PC-9 (cell line): Measurements from ENCODE around the gene WNT8B. TPM values are rescaled to one million over a fixed set of nuclear protein-coding genes. Genes with fewer than 3 reads are reported as not detected.

Experiments used
- BruUV-seq: library from RNA; stranded (reverse); fragments of 400-500 nt; replicated peaks from 2 replicates; lab custom pipeline; 2021; lab: Mats Ljungman, UMichigan
- CTCF ChIA-PET: fragments of 300-600 bp; sonication (Branson Sonifier 250); formaldehyde crosslinking; loops from one replicate; lab custom pipeline; 2022; ENCODE audit warnings: antibody characterized with exemption; lab: Charles Lee
- POLR2A ChIA-PET: fragments of 300-600 bp; sonication (Branson Sonifier 250); formaldehyde crosslinking; loops from one replicate; lab custom pipeline; 2022; ENCODE audit warnings: antibody characterized with exemption; ENCODE audit not compliant: unreplicated experiment; lab: Charles Lee
- DNase-seq, 2 experiments: peaks; one replicate each; pipeline versions ENCODE4 v3.0.0 to v3.0.0-alpha.2; 2015 to 2022; ENCODE audit warnings: mixed read lengths in 1 of 2
- H2AFZ ChIP-seq: fragments of 200-600 bp; sonication (generic); 2 replicates; pipeline ENCODE4 v1.8.1; 2017; ENCODE audit warnings: antibody characterized with exemption
- H3F3A ChIP-seq: fragments of 200-600 bp; sonication (generic); 2 replicates; pipeline ENCODE4 v1.8.1; 2017; ENCODE audit warnings: antibody characterized with exemption, mild to moderate bottlenecking, low read depth; ENCODE audit not compliant: insufficient read depth
- H3K27ac ChIP-seq: fragments of 200-600 bp; sonication (generic); 2 replicates; pipeline ENCODE4 v1.6.1; 2016; ENCODE audit warnings: mixed run types
- H3K27me3 ChIP-seq: fragments of 200-600 bp; sonication (generic); 2 replicates; pipeline ENCODE4 v1.6.1; 2016; ENCODE audit warnings: low read depth, mixed run types; ENCODE audit not compliant: insufficient read depth
- H3K36me3 ChIP-seq: fragments of 200-600 bp; sonication (generic); 2 replicates; pipeline ENCODE4 v1.6.1; 2016; ENCODE audit warnings: low read depth, mixed run types
- H3K4me1 ChIP-seq: fragments of 200-600 bp; sonication (generic); replicated peaks from 2 replicates; pipeline ENCODE4 v1.6.1; 2016; ENCODE audit warnings: mixed run types; ENCODE audit not compliant: insufficient read depth
- H3K4me2 ChIP-seq: fragments of 200-600 bp; sonication (generic); 2 replicates; pipeline ENCODE4 v1.6.1; 2017; ENCODE audit warnings: mixed run types
- H3K4me3 ChIP-seq: fragments of 200-600 bp; sonication (generic); 2 replicates; pipeline ENCODE4 v1.6.1; 2016; ENCODE audit warnings: mixed run types
- H3K79me2 ChIP-seq: fragments of 200-600 bp; sonication (generic); 2 replicates; pipeline ENCODE4 v1.6.1; 2017; ENCODE audit warnings: low read depth, mixed run types
- H3K9me2 ChIP-seq: fragments of 200-600 bp; sonication (generic); 2 replicates; pipeline ENCODE4 v1.8.1; 2017; ENCODE audit warnings: mild to moderate bottlenecking; ENCODE audit not compliant: insufficient read depth
- H3K9me3 ChIP-seq: fragments of 200-600 bp; sonication (generic); 2 replicates; pipeline ENCODE4 v1.8.1; 2016; ENCODE audit warnings: low read depth; ENCODE audit not compliant: insufficient read depth
- H4K20me1 ChIP-seq: fragments of 200-600 bp; sonication (generic); 2 replicates; pipeline ENCODE4 v1.8.1; 2017; ENCODE audit not compliant: insufficient read depth
- EZH2 ChIP-seq: fragments of 200-600 bp; sonication (generic); IDR thresholded peaks from 2 replicates; pipeline ENCODE4 v1.8.0; 2017; ENCODE audit warnings: antibody characterized with exemption, low read depth
- intact Hi-C: fragments of 100-400 bp; cut with micrococcal nuclease; formaldehyde crosslinking; loops from one replicate; pipeline ENCODE4 v1.10.0; 2022; ENCODE audit not compliant: unreplicated experiment
- total RNA-seq: library from RNA; stranded (reverse); gene quantifications from 2 replicates; pipeline ENCODE4 v1.2.3, GENCODE V29; 2021
- TF ChIP-seq, protein P1 (sequence below): fragments of 200-600 bp; sonication (generic); conservative IDR thresholded peaks from 2 replicates; pipeline ENCODE4 v1.6.1; 2017; ENCODE audit warnings: mixed run types, antibody characterized with exemption, mild to moderate bottlenecking, moderate library complexity

Gene WNT8B
- total RNA-seq, 1 experiment from 2014 or later, result not detected

GRCh38 chr10:100528123-100528886 is 65.5 kb downstream of the WNT8B start:
- no peak overlapping the region for H3K27ac ChIP-seq
- 0 out of 2 replicates have a peak, but pooled peaks cover 12% of the 10 kb centered on the region for H3K4me1 ChIP-seq
- no peaks in the 10 kb centered on the region for H3K9me3 ChIP-seq
- CTCF ChIA-PET, result no interaction called here
- H3K79me2 ChIP-seq, result peaks cover 20% of the 10 kb centered on the region; the same call in 1 of the 2 replicates
- 0 out of 2 replicates have a peak overlapping the region, but pooled peaks have one; percentile 97 for H2AFZ ChIP-seq
- intact Hi-C loops, result no loop called here
- no peaks in the 10 kb centered on the region for H3F3A ChIP-seq
- POLR2A ChIA-PET, result no interaction called here
- TF ChIP-seq, protein P1, sequence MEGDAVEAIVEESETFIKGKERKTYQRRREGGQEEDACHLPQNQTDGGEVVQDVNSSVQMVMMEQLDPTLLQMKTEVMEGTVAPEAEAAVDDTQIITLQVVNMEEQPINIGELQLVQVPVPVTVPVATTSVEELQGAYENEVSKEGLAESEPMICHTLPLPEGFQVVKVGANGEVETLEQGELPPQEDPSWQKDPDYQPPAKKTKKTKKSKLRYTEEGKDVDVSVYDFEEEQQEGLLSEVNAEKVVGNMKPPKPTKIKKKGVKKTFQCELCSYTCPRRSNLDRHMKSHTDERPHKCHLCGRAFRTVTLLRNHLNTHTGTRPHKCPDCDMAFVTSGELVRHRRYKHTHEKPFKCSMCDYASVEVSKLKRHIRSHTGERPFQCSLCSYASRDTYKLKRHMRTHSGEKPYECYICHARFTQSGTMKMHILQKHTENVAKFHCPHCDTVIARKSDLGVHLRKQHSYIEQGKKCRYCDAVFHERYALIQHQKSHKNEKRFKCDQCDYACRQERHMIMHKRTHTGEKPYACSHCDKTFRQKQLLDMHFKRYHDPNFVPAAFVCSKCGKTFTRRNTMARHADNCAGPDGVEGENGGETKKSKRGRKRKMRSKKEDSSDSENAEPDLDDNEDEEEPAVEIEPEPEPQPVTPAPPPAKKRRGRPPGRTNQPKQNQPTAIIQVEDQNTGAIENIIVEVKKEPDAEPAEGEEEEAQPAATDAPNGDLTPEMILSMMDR, result no peak
- no peak for TF ChIP-seq EZH2
- peak overlapping the region; percentile 94 for H3K4me3 ChIP-seq
- no peaks in the 10 kb centered on the region for H3K27me3 ChIP-seq
- H3K9me2 ChIP-seq, result no peaks in the 10 kb centered on the region
- TSS peak; percentile 46 for BruUV-seq
- no peaks in the 10 kb centered on the region for H3K36me3 ChIP-seq
- peak overlapping the region; percentile 84 for H3K4me2 ChIP-seq
- no peak for DNase-seq
- no peaks in the 10 kb centered on the region for H4K20me1 ChIP-seq

GRCh38 chr10:100528921-100529474 is 66.2 kb downstream of the WNT8B start:
- Histone ChIP-seq H2AFZ (peak overlapping the region; percentile 97), H3K9me2 (no peaks in the 10 kb centered on the region), H3K4me1 (0 out of 2 replicates have a peak, but pooled peaks cover 12% of the 10 kb centered on the region), H4K20me1 (no peaks in the 10 kb centered on the region), H3F3A (no peaks in the 10 kb centered on the region), H3K36me3 (no peaks in the 10 kb centered on the region), H3K27me3 (no peaks in the 10 kb centered on the region), H3K79me2 (peaks cover 20% of the 10 kb centered on the region; the same call in 1 of the 2 replicates), H3K4me2 (peak overlapping the region; percentile 84), H3K9me3 (no peaks in the 10 kb centered on the region), H3K27ac (no peak overlapping the region), H3K4me3 (peak overlapping the region; percentile 94)
- DNase-seq, result no peak
- CTCF ChIA-PET, result no interaction called here
- intact Hi-C loops, result no loop called here
- TF ChIP-seq EZH2, result no peak
- TF ChIP-seq, protein P1, result no peak
- POLR2A ChIA-PET, result no interaction called here
- no TSS peak for BruUV-seq

GRCh38 chr10:100529475-100530298 is 66.9 kb downstream of the WNT8B start, which contains the start of gene NDUFB8:
TSS of gene NDUFB8 (minus strand) at chr10:100529871. CDS start at chr10:100529851, 20 bp downstream.
- Histone ChIP-seq H3K36me3 (no peaks in the 10 kb centered on the region), H2AFZ (peak within 1 kb of the TSS; percentile 97), H3K4me3 (peak within 1 kb of the TSS; percentile 94), H3K4me2 (peak within 1 kb of the TSS; percentile 84), H3K27me3 (no peaks in the 10 kb centered on the region), H4K20me1 (no peaks in the 10 kb centered on the region), H3K4me1 (0 out of 2 replicates have a peak, but pooled peaks cover 12% of the 10 kb centered on the region), H3F3A (no peaks in the 10 kb centered on the region), H3K27ac (no peak within 1 kb of the TSS), H3K79me2 (peaks cover 20% of the 10 kb centered on the region; the same call in 1 of the 2 replicates), H3K9me3 (no peaks in the 10 kb centered on the region), H3K9me2 (no peaks in the 10 kb centered on the region)
- intact Hi-C loops, result no loop called here
- no TSS peak for BruUV-seq
- ChIA-PET CTCF (no interaction called here), POLR2A (no interaction called here)
- peak; percentile 37 to 59 for DNase-seq
- TF ChIP-seq, protein P1, result no peak
- TF ChIP-seq EZH2, result no peak
